Activated CD8-positive, alpha-beta T cell treated with anti-CD3 and anti-CD28 coated beads for 36 hours (primary cell): ENCODE measurements around the gene HENMT1. TPM values are rescaled to one million over a fixed set of nuclear protein-coding genes. Genes with fewer than 3 reads are reported as not detected.
"Not testable (repeated sequence)": the region's sequence is repeated elsewhere in the genome, so short reads cannot be mapped to it uniquely, and the experiment has no call there.

ENCODE experiments used
- ATAC-seq: fragments of 200-7000 bp; cut with Tn5 transposase; one replicate; pipeline ENCODE4 v1.10.0; 2021; ENCODE audit warnings: mild to moderate bottlenecking, moderate library complexity
- CTCF ChIA-PET: fragments of 350-600 bp; sonication (Branson Sonifier 250); formaldehyde crosslinking; loops from one replicate; lab custom pipeline; 2021; ENCODE audit warnings: antibody characterized with exemption; lab: Charles Lee
- POLR2A ChIA-PET: fragments of 350-600 bp; sonication (Branson Sonifier 250); formaldehyde crosslinking; loops from one replicate; lab custom pipeline; 2021; ENCODE audit warnings: antibody characterized with exemption; lab: Charles Lee
- DNase-seq: peaks from one replicate; pipeline ENCODE4 v3.0.0-alpha.2; 2020
- H3K27ac Mint-ChIP-seq: one replicate; pipeline ENCODE4 v1.8.0; 2021; ENCODE audit warnings: mild to moderate bottlenecking, mixed read lengths
- H3K27me3 Mint-ChIP-seq: one replicate; pipeline ENCODE4 v1.8.0; 2021; ENCODE audit warnings: mixed read lengths
- H3K36me3 Mint-ChIP-seq: one replicate; pipeline ENCODE4 v1.8.0; 2021; ENCODE audit warnings: low read depth, mixed read lengths
- H3K4me1 Mint-ChIP-seq: one replicate; pipeline ENCODE4 v1.8.0; 2021; ENCODE audit warnings: low read depth, mixed read lengths
- H3K4me3 Mint-ChIP-seq: one replicate; pipeline ENCODE4 v1.8.0; 2021; ENCODE audit warnings: mild to moderate bottlenecking, moderate library complexity, mixed read lengths
- H3K9me3 Mint-ChIP-seq: one replicate; pipeline ENCODE4 v1.8.0; 2021; ENCODE audit warnings: mixed read lengths
- CTCF ChIP-seq: fragments of 200-600 bp; IDR thresholded peaks from one replicate; pipeline ENCODE4 v1.8.0; 2022; ENCODE audit warnings: antibody characterized with exemption, mild to moderate bottlenecking
- intact Hi-C: fragments of 100-400 bp; cut with micrococcal nuclease; formaldehyde crosslinking; loops from one replicate; pipeline ENCODE4 v1.10.0; 2022
- total RNA-seq, 2 experiments: library from RNA; stranded (reverse); gene quantifications; one replicate each; pipeline ENCODE4 v1.2.3, GENCODE V29; 2021

Gene HENMT1
- total RNA-seq, 2 experiments from 2014 or later = 25.3 to 27.1 TPM

- peak overlapping the region; percentile 89 for H3K27ac Mint-ChIP-seq
- ChIA-PET POLR2A (interaction anchor here (1.4 to 4.0 kb wide), 5 partner anchors 10 to 58 kb away, joined by 4 to 32 read pairs (median 7); partner anchors contain the start of gene PRPF38B), CTCF (interaction anchor here (1.2 to 4.3 kb wide), 2 partner anchors 10 to 143 kb away, joined by 3 to 21 read pairs; partner anchors contain the start of gene PRPF38B)
- H3K9me3 Mint-ChIP-seq = no peaks in the 10 kb centered on the region
- ATAC-seq (peak; percentile 81), DNase-seq (peak; percentile 48)
- intact Hi-C loops = no loop called here
- H3K27me3 Mint-ChIP-seq = no peaks in the 10 kb centered on the region
- TF ChIP-seq CTCF = no peak
- H3K4me1 Mint-ChIP-seq = peaks cover 52% of the 10 kb centered on the region
- H3K4me3 Mint-ChIP-seq = peak overlapping the region; percentile 46
- peaks cover 34% of the 10 kb centered on the region for H3K36me3 Mint-ChIP-seq
Observed at GRCh38 chr1:108703939-108704338, 43.0 kb upstream of the HENMT1 start.

GRCh38 chr1:108702109-108702508 lies 41.2 kb upstream of the HENMT1 start:
- H3K4me3 Mint-ChIP-seq, H3K9me3 Mint-ChIP-seq, intact Hi-C loops, ATAC-seq, DNase-seq, H3K27me3 Mint-ChIP-seq: not testable (repeated sequence)
- ChIA-PET POLR2A (interaction anchor here (1.0 to 4.0 kb wide), 5 partner anchors 10 to 57 kb away, joined by 3 to 32 read pairs (median 7); partner anchors contain the start of genes HENMT1 and PRPF38B), CTCF (interaction anchor here (4.3 kb wide), 1 partner anchor 8 kb away, joined by 21 read pairs; the partner anchor contains the start of gene PRPF38B)
- Mint-ChIP-seq H3K36me3 (peaks cover 50% of the 10 kb centered on the region), H3K4me1 (peaks cover 63% of the 10 kb centered on the region), H3K27ac (peak overlapping the region; percentile 36)

- TF ChIP-seq CTCF = no peak
- DNase-seq (no peak), ATAC-seq (no peak)
- CTCF ChIA-PET = interaction anchor here (1.0 to 4.3 kb wide), 2 partner anchors 8 kb away, joined by 4 to 21 read pairs; partner anchors contain the start of gene PRPF38B
- POLR2A ChIA-PET = interaction anchor here (1.9 kb wide), 1 partner anchor 40 kb away, joined by 8 read pairs; the partner anchor contains the start of gene HENMT1
- Mint-ChIP-seq H3K9me3 (no peaks in the 10 kb centered on the region), H3K4me3 (no peak overlapping the region), H3K36me3 (peaks cover 58% of the 10 kb centered on the region), H3K27ac (peak overlapping the region; percentile 47), H3K27me3 (no peaks in the 10 kb centered on the region), H3K4me1 (peaks cover 68% of the 10 kb centered on the region)
- intact Hi-C loops = no loop called here
Observed at GRCh38 chr1:108701176-108701849, 40.4 kb upstream of the HENMT1 start.

GRCh38 chr1:108699375-108700332 lies 38.8 kb upstream of the HENMT1 start:
- ATAC-seq (no peak), DNase-seq (no peak)
- CTCF ChIA-PET = interaction anchor here (1.0 kb wide), 1 partner anchor 12 kb away, joined by 3 read pairs; no protein-coding TSS in a partner anchor
- peak overlapping the region; percentile 88 for H3K27ac Mint-ChIP-seq
- H3K4me3 Mint-ChIP-seq = peak overlapping the region; percentile 65
- POLR2A ChIA-PET = no interaction called here
- intact Hi-C loops = no loop called here
- TF ChIP-seq CTCF = no peak
- H3K36me3 Mint-ChIP-seq = peaks cover 70% of the 10 kb centered on the region
- no peaks in the 10 kb centered on the region for H3K27me3 Mint-ChIP-seq
- peaks cover 71% of the 10 kb centered on the region for H3K4me1 Mint-ChIP-seq
- no peaks in the 10 kb centered on the region for H3K9me3 Mint-ChIP-seq

GRCh38 chr1:108695535-108695934 lies 34.6 kb upstream of the HENMT1 start:
- ATAC-seq (no peak), DNase-seq (no peak)
- POLR2A ChIA-PET = interaction anchor here (0.9 kb wide), 1 partner anchor 34 kb away, joined by 3 read pairs; the partner anchor contains the start of gene HENMT1
- Mint-ChIP-seq H3K9me3 (no peaks in the 10 kb centered on the region), H3K27ac (peak overlapping the region; percentile 85), H3K36me3 (peaks cover 79% of the 10 kb centered on the region), H3K4me3 (peak overlapping the region; percentile 73), H3K27me3 (no peaks in the 10 kb centered on the region), H3K4me1 (peaks cover 55% of the 10 kb centered on the region)
- no peak for TF ChIP-seq CTCF
- intact Hi-C loops = no loop called here
- CTCF ChIA-PET = interaction anchor here (4.1 kb wide), 1 partner anchor 8 kb away, joined by 21 read pairs; no protein-coding TSS in a partner anchor
